Stimulated activated CD4-positive, alpha-beta T cell treated with anti-CD3 and anti-CD28 coated beads, Interleukin-12 subunit alpha, Interleukin-12 subunit beta, amount 100 ng/mL, for 48 hours (primary cell): ENCODE data around the gene ZNF618.
"Not testable (repeated sequence)": the region's sequence is repeated elsewhere in the genome, so short reads cannot be mapped to it uniquely, and the experiment has no call there.

ENCODE experiments used
- DNase-seq, 3 donors: peaks; one replicate each; pipeline ENCODE4 v3.0.0-alpha.2; 2020; ENCODE audit warnings: low read depth in 2 of 3, low spot score in 1 of 3

The ZNF618 gene

GRCh38 chr9:114077162-114077837 is 201.2 kb downstream of the ZNF618 start:
- DNase-seq: no peak

- DNase-seq: no peak
Measured at GRCh38 chr9:114078021-114078780, 202.1 kb downstream of the ZNF618 start, which contains the start of gene AMBP. AMBP (minus strand) TSS chr9:114078300; CDS start chr9:114078209, 91 bp downstream.

GRCh38 chr9:114078781-114079156 is 202.7 kb downstream of the ZNF618 start:
- no peak for DNase-seq

GRCh38 chr9:114080195-114080772 is 204.2 kb downstream of the ZNF618 start:
- DNase-seq: no peak

- no peak for DNase-seq
Measured at GRCh38 chr9:114080773-114081440, 204.8 kb downstream of the ZNF618 start.

GRCh38 chr9:114081441-114082016 is 205.4 kb downstream of the ZNF618 start:
- DNase-seq: no peak

GRCh38 chr9:114082017-114082762 is 206.1 kb downstream of the ZNF618 start:
- peak; percentile 65 to 93 (median 73) for DNase-seq

- DNase-seq: not testable (repeated sequence)
Measured at GRCh38 chr9:114082763-114083412, 206.8 kb downstream of the ZNF618 start.

GRCh38 chr9:114083666-114084065 is 207.6 kb downstream of the ZNF618 start:
- no peak for DNase-seq

- no peak for DNase-seq
Measured at GRCh38 chr9:114084282-114085073, 208.4 kb downstream of the ZNF618 start.

GRCh38 chr9:114085387-114085789 is 209.3 kb downstream of the ZNF618 start:
- DNase-seq: no peak

- DNase-seq: no peak
Measured at GRCh38 chr9:114086009-114086408, 209.9 kb downstream of the ZNF618 start.

- DNase-seq: no peak
Measured at GRCh38 chr9:114086607-114087006, 210.5 kb downstream of the ZNF618 start.

- DNase-seq: no peak
Measured at GRCh38 chr9:114087721-114088120, 211.6 kb downstream of the ZNF618 start.

GRCh38 chr9:114088571-114089170 is 212.6 kb downstream of the ZNF618 start:
- no peak for DNase-seq

- no peak for DNase-seq
Measured at GRCh38 chr9:114089206-114089840, 213.2 kb downstream of the ZNF618 start.

GRCh38 chr9:114090798-114091197 is 214.7 kb downstream of the ZNF618 start:
- no peak for DNase-seq

GRCh38 chr9:114091711-114092110 is 215.6 kb downstream of the ZNF618 start:
- DNase-seq: no peak
